Forelimb muscle (tissue), 1 donor: ENCODE data around the gene PSD. TPM values are rescaled to one million over a fixed set of nuclear protein-coding genes. Genes with fewer than 3 reads are reported as not detected.
"Not testable (repeated sequence)": the region's sequence is repeated elsewhere in the genome, so short reads cannot be mapped to it uniquely, and the experiment has no call there.

Experiments used
- DNase-seq: peaks from one replicate; pipeline ENCODE4 v3.0.0-alpha.2; 2013; ENCODE audit warnings: low read depth
- polyA plus RNA-seq: library from polyadenylated mRNA; unstranded; fragments of 120-200 nt; gene quantifications from one replicate; pipeline ENCODE4 v1.2.1, GENCODE V29; 2013; ENCODE audit not compliant: insufficient read length

PSD gene
- polyA plus RNA-seq: 5.3 TPM

DNA sequence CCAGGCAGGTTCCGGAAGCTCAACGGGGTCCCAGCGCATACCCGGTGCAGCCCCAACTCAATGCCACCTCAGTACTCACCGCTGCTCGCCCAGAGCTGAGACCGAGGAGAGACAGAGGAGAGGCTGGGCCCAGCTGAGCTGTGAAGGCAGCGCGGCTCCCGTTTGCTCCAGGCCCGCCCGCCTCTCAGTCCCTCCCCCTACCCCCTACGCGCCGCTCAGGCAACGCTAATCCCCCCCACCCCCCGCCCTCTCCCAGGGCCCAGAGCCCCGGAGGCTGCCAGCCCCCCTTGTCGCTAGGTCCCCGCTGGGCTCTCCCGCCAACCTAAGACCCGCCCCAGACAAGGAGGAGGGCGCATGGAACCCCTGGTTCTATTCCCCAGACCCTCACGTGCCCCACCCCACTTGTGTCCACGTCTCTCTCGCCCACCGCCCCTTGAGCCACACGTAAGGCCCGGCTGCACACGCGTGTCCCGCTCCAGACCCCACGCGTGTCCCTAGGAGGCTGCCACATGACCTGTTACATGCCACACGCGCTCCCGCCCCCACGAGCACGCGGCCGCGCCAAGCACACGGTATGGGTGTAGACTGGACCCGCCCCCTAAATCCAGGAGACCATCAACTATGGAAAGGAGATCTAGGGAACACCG, at the start of gene PSD:
PSD (minus strand) TSS at position 164 of the 647 bp plus-strand sequence. CDS start 1,747 bp downstream, outside the sequence.
- no peak for DNase-seq

DNA sequence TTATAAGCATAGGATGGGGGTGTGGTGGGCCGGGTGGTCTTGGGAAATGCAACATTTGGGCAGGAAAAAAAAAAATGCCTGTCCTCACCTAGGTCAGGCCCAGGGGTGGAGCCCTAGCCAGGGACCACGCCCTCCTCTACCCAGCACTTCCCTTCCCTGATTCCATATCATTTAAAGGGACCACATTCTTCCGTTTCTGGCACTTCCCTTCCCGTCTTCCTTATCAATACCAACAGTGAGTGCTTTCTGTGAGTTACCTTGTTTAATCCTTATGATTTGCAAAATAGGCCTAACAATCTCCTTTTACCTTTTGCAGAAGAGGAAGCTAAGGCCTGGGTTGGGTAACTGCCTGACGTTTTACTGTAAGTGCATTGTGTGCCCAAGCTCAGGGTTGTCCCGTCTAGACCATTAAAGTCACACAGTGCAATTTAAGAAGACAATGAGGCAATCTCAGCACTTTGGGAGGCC, 49.4 kb upstream of the PSD start:
- no peak for DNase-seq

DNA sequence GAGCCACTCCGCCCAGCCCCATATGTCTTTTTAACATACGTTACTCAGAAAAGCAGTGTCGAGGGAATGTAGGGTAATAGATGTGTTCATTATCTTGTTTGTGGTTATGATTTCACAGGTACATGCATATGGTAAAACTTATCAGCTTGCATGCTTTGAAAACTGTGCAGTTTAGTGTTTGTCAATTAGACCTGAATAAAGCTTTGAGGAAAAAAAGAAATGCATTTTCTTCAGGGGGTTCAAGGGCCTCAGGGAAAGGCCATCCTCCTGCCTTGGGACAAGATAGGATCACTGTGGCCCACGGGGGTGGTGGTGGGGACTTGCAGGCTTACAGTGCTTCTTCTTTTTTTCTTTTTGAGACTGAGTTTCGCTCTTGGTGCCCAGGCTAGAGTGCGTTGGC, 48.7 kb upstream of the PSD start:
- no peak for DNase-seq

DNA sequence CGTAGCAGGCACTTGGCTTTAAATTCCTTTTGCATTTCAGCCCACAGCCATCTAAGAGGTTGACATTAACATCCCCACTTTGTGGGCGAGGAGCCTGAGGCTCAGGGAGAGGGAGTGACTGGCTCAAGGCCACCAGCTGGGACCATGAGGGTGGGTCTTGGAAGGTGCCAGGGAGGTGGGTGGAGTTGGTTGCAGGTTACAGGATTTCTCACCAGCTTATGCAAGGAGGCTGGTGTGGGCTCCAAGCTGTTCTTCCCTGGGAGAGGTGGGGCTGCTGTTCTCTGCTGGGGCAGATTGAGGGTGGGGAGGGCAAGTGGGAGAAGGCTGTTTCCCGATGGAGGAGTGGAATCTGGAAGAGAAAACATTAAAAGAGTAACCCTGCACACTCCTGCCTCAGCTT, 46.9 kb upstream of the PSD start:
- no peak for DNase-seq

DNA sequence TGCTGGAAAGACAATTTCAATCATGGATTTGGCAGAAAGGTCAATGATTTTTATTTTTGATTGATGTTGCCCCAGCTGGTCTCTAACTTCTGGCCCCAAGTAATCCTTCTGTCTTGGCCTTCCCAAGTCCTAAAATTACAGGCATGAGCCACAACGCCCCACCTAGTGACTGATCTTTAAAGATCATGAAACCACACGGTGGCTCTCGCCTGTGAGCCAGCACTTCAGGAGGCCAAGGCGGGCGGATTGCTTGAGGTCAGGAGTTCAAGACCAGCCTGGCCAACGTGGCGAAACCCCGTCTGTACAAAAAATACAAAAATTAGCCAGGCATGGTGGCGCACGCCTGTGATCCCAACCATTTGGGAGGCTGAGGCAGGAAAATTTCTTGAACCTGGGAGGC, 45.4 kb upstream of the PSD start:
- DNase-seq: no peak

DNA sequence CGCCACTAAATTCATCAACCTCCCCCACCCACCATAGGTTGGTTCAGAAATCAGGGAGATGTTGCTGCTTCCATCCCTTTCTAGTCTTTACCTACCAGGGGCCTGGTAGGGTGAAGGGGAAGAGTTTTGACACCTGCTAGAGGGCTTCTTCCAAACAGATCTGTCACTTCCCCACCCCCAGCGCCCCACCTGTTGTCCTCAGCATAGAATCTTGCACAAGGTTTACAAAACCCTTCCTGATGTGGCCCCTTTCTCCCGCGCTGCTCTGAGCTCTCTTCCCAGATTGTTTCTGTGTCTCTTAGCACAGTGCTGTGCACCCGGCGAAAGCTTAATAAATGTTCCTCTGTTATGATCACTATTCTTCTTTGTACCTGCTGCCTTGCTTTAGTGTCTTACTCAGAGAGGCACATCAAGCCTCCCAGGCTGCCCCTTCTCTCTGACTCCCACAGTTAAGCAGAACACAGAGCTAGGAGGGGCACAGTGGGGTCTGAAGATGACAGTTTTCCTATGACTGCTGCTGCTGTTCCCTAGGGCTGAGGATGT, 44.0 kb upstream of the PSD start:
- no peak for DNase-seq

DNA sequence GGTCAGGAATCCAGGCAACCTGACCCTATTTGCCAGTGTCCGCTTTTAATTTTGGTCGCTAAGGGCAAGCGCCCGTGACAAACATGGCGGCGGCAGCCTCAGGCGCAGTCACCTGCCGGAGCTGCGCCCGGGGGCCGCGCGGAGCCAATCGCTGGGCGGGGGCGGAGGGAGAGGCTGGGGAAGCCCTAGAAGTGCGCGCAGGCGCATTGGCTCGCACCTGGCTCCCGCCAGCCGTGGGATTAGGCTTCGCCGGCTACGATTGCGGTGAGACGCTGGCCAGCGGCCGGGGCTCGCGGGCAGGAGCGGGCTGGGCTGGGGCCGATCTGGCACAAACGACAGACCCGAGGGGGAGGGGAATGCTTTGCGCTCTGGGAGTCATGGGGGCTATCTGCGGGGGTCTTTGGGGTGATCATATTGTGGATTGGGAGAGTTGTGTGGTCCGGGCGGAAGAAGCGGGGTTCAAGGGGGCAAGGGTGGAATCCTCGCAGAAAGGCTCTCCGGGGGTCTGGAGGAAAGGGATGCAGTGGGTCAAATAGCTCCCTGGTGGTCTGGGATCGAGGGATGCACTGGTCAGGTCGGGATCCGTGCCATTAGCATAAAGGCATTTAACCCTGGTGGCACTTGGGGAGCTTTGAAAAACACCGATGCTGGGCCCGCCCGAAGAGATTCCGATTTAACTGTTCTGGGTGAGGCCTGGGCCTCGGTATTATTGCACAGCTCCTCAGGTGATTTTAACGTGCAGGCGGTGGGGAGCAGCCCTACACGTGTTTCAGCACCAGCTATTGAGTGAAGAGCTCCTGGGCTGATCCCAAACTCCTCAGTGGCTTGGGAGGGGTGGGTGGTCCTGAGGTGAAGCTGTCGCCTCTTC, 42.8 kb upstream of the PSD start:
- DNase-seq: no peak

DNA sequence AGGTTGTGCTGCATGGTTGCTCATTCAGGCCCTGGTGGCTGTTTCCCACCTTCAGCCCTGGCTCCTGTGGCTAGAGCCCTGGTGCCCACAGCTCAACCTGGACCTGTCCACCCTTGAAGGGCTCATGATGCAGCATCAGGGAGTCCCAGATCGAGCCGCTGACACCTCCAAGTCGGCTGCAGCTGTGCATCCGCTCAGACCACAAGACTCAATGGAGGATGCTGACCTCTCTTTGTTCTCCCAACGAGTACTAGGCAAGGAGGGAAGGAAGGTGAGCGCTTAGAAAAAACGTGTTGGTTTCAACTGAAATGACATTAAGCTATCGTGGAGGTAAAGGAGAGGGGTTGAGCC, 42.2 kb upstream of the PSD start:
- no peak for DNase-seq

DNA sequence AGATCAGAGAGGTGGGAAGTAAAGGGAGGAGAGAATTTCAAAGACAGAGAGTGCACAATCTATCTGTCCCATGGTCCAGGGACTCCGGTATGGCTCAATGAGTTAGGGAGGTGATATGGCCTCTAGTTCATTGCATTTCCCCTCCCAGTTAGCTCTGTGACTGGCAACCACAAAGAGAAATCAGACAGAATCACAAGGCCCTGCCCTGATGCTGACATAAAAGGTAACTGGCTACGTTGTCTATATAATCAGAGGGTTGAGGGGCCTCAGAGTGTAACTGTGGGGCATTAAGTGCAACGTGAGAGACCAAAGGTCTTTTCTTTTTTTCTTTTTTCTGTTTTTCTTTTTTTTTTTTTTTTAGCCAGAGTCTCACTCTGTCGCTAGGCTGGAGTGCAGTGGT, 40.1 kb upstream of the PSD start:
- no peak for DNase-seq

DNA sequence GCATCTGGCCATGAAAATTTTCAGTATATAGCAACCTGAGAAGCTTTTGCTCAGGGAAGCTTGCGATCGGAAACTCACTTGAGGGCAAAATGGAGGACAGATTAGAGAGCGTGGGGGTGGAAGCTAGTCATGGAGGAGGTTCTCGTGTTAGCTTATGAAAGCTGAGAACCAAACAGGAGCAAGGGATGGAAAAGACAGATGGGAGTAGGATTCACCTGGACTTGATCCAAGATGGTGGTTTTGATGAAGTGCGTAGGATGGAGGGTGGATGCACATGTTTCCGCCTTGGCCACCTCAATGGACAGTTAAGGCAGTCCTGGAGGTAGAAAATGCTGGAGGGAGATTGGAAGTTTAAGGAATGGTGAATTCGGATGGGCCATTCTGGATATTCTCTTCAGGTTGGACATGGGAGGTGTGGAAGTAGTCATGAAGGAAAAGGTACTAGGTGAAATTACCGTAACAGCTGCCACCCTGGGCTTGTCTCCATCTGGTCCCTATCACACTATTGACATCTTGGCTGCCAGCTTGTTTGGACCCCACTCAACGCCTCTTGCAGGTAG, 39.1 kb upstream of the PSD start:
- no peak for DNase-seq

DNA sequence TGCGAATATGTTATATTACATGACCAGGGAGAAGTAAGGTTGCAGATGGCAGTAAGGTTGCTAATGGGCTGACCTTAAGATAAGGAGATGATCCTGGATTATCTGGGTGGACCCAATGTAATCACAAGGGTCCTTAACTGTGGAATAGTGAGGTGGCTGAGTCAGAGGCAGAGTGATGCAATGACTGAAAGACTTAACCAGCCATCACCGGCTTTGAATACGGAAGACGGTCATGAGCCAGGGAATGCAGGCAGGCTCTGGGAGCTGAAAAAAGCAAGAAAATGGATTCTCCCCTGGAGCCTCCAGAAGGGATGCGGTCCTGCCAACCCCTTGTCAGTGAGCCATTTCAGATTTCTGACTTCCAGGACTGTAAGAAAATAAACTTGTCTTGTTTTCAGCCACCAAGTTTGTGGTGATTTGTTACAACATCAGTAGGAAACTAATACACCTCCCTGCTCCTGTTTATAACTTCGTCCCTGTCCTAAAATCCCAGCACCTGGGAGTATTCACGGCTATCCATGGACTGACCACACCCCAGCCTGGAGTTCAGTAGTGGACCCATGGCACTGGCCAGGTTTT, 37.4 kb upstream of the PSD start:
- DNase-seq: no peak

DNA sequence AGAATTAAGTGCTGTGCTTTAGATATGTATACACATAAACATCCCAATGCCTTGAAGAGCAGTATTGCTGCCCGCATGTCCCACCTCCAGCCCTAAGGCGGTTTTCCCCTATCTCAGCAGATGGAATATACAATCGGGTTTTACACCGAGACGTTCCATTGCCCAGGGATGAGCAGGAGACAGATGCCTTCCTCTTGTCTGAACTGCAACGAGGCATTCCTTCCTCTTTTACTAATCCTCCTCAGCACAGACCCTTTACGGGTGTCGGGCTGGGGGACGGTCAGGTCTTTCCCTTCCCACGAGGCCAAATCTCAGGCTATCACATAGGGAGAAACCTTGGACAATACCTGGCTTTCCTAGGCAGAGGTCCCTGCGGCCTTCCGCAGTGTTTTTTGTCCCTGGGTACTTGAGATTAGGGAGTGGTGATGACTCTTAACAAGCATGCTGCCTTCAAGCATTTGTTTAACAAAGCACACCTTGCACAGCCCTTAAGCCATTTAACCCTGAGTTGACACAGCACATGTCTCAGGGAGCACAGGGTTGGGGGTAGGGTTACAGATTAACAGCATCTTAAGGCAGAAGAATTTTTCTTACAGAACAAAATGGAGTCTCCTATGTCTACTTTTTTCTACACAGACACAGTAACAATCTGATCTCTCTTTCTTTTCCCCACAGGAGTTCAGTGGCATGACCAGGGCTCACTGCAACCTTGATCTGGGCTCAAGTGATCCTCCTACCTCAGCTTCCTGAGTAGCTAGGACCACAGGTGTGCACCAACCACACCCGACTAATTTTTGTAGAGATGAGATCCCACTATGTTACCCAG, 36.3 kb upstream of the PSD start:
- DNase-seq: not testable (repeated sequence)

DNA sequence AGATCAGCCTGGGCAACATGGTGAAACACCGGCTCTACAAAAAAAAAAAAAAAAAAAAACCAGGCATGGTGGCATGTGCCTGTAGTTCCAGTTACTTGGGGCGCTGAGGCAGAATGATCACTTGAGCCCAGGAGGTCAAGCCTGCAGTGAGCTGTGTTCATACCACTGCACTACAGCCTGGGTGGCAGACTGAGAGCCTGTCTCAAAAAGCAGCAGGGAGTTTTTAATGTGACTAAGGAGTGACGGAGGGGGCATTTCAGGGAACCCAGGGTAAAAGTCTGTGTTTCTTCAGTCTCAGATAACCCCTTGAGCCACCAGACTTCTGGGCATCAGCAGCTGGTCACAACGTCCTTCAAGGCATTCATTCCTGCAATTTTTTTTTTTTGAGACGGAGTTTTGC, 34.9 kb upstream of the PSD start:
- DNase-seq: no peak

DNA sequence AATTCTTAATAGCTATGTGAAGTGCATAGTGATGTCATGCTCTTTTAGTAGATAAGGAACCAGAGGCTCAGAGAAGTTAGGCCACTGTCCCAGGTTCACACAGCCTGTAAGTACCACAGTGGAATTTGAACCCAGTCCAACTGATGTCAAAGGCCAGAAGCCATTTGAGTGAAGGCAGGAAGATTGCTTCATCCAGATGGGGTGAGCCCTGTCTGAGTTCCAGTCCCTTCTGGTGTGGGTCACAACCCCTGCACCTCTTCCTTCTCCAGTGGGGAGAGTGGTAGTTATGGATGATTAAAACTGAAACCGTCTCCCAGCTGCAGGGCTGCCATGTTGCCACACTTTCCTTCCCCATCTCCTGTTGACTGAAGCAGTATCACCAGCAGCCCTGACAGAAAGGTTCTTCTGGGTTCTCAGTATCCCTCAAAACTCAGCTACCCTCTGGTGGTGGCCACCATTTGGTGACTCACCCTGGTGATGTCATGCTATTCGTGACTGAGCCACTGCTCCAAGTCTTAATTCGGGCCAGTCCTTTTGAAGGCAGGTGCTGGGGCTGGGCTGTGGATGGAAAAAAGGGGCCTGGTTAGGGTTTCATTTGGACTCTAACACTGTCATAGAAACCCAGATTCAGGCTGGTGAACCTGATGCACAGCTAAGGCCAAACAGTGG, 34.2 kb upstream of the PSD start:
- DNase-seq: no peak

DNA sequence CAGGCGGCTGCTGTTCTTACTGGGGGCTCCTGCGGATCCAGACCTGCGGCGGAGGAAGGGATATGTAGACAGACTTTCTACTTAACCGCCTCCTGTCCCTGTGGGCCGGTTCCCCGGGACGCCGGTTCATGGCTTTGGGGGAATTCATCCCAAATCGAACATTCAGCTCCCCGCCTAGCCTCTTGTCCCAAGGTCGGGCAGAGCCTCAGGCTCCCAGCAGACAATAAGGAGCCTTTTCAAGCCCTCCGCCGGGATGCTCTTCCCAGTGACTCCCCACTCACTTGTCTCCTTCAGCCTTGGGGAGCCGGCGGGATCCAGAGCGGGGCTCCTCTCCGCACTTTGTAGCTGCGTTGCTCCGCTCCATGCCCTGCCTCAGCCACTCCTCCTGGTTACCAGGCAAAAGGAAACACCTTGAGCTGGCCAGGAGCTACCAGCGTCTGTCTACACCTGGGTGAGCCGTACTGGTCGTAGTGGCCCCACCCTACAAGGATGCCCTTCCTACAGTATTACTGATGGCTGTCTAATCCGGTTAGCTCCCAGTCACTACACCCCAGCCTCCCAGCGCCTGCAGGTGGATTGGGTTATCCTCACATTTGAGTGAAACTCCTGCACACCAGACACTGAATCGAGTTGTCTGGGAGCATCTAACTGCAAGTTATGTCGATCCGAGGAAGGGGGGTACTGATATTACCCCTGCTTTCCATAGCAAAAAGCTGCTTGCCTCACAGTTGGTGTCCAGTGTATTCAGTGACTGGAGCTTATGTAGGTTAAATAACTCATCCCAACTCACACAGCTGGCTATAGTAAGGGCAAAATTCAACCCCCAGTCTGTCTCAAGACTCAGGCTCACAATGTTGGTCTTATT, 32.8 kb upstream of the PSD start, which contains the start of gene C10orf95:
C10orf95 (minus strand) TSS at position 439 of the 865 bp plus-strand sequence. CDS start 450 bp downstream, outside the sequence.
- DNase-seq: no peak

DNA sequence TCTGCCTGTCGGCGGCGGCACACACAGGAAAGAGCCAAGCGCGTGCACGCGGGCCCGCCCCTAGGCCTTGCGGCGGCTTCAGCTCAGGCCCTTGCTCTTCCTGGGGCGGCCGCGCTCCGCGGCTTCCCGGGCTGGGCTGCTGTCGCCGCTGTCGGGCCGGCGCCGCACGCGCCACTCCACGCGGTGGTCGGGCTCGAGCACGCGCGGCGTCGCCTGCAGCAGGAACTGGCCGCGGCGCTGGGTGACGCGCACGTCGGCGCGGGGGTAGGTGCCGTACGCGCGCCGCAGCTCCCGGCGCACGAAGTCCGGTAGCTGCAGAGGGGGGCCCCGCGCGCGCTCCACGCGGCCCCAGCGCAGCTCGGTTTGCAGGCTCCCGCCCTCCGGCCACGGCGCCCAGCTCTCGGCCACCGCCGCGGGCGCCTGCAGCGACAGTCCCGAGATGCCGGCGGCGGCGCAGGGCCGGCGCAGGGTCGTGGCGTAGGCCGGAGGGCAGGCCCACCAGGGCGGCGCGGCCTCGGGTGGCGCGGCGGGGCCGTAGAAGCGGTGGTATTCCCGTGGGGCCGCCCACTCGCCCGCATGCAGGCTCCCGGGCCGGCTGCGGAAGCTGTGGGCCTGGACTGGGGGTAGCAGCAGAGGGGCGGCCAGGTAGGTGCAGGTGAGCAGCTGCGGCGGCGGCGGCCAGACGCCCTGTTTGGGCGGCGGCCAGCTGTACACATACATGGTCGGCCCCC, 32.0 kb upstream of the PSD start:
- peak; percentile 55 for DNase-seq

DNA sequence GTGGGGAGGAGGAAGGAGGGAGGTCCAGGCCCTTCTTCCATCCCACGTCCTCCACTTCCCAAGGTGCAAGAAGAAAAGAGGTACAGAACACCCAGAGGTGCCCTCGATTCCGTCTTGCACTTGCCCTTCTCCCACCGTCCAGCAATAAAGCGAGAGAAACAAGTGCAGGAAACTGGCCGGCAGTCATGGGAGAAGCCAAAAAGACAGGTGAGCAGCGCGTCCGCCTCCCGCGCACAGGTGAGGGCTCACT, 31.5 kb upstream of the PSD start:
- DNase-seq: no peak

DNA sequence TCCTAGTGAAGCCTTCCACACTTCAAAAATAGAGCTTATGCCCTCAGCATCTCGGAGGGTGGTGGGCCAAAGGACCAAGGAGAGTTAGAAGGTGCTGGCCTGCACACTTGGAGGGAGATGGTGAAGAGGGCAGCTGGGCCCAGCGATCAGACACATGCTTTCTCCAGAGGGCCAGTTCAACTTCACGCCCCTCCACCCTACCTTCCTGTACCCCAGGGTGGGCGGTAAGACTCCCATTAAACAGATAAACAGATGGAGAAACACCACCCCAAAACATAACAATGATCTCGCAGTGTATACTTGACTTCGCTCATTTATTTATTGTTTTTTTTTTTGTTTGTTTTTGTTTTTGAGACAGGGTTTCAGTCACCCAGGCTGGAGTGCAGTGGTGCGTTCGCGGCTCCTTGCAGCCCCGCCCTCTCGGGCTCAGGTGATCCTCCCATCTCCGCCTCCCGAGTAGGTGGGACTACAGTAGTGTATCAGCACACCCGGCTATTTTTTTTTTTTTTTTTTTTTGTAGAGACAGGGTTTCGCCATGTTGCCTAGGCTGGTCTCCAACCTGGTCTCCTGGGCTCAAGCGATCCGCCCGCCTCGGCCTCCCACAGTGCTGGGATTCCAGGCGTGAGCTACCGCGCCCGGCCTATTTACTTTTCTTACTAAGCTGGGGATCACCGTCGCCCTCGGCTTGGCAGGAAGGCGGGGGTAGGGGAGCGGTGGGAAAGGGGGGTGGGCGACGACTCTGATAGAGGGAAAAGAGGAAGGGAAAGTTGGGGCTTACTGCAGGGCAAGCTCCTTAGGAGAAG, 30.9 kb upstream of the PSD start:
- no peak for DNase-seq
